PC-3 (cell line): ENCODE measurements around the gene TGFA. TPM values are rescaled to one million over a fixed set of nuclear protein-coding genes. Genes with fewer than 3 reads are reported as not detected.

Source experiments
- ATAC-seq: fragments of 200-7000 bp; cut with Tn5 transposase; 2 replicates; pipeline ENCODE4 v1.9.1; 2020; ENCODE audit warnings: mild to moderate bottlenecking, moderate library complexity
- BruUV-seq: library from RNA; stranded (reverse); fragments of 400-500 nt; replicated peaks from 2 replicates; lab custom pipeline; 2021; lab: Mats Ljungman, UMichigan
- CTCF ChIA-PET: fragments of 300-600 bp; sonication (Branson Sonifier 250); formaldehyde crosslinking; loops from one replicate; lab custom pipeline; 2022; ENCODE audit warnings: antibody characterized with exemption; lab: Charles Lee
- POLR2A ChIA-PET: fragments of 300-600 bp; sonication (Branson Sonifier 250); formaldehyde crosslinking; loops from one replicate; lab custom pipeline; 2022; ENCODE audit warnings: antibody characterized with exemption; ENCODE audit not compliant: unreplicated experiment; lab: Charles Lee
- DNase-seq: peaks from one replicate; pipeline ENCODE4 v3.0.0-alpha.2; 2015
- H2AFZ ChIP-seq: fragments of 300-600 bp; sonication (generic); 2 replicates; pipeline ENCODE4 v1.6.0; 2016; ENCODE audit warnings: antibody characterized with exemption, low read length
- H3F3A ChIP-seq: fragments of 300-600 bp; sonication (generic); one replicate; pipeline ENCODE4 v1.6.0; 2017; ENCODE audit warnings: antibody characterized with exemption, low read length, control low read depth, mild to moderate bottlenecking; ENCODE audit not compliant: unreplicated experiment
- H3K27ac ChIP-seq: fragments of 300-600 bp; sonication (generic); 2 replicates; pipeline ENCODE4 v1.5.1; 2016; ENCODE audit warnings: mild to moderate bottlenecking, low read length
- H3K27me3 ChIP-seq: fragments of 300-600 bp; sonication (generic); 2 replicates; pipeline ENCODE4 v1.6.1; 2016; ENCODE audit warnings: low read length, mixed read lengths
- H3K36me3 ChIP-seq: fragments of 300-600 bp; sonication (generic); 2 replicates; pipeline ENCODE4 v1.6.1; 2016; ENCODE audit warnings: low read depth, mixed run types, low read length, mixed read lengths
- H3K4me1 ChIP-seq: fragments of 300-600 bp; sonication (generic); 2 replicates; pipeline ENCODE4 v1.5.1; 2016; ENCODE audit warnings: low read length; ENCODE audit not compliant: insufficient read depth
- H3K4me2 ChIP-seq: fragments of 300-600 bp; sonication (generic); 2 replicates; pipeline ENCODE4 v1.6.0; 2016; ENCODE audit warnings: low read length
- H3K4me3 ChIP-seq: fragments of 300-600 bp; sonication (generic); 2 replicates; pipeline ENCODE4 v1.5.1; 2016; ENCODE audit warnings: mild to moderate bottlenecking, low read length, mixed read lengths
- H3K79me2 ChIP-seq: fragments of 300-600 bp; sonication (generic); 2 replicates; pipeline ENCODE4 v1.6.1; 2017; ENCODE audit warnings: low read length, mixed read lengths
- H3K9ac ChIP-seq: fragments of 300-600 bp; sonication (generic); 2 replicates; pipeline ENCODE4 v1.6.0; 2016; ENCODE audit warnings: mild to moderate bottlenecking, low read length
- H3K9me2 ChIP-seq: fragments of 300-600 bp; sonication (generic); replicated peaks from 2 replicates; pipeline ENCODE4 v1.6.1; 2016; ENCODE audit warnings: mixed run types, low read length, mixed read lengths
- H3K9me3 ChIP-seq: fragments of 300-600 bp; sonication (generic); 2 replicates; pipeline ENCODE4 v1.6.1; 2016; ENCODE audit warnings: low read length, mixed read lengths
- H4K20me1 ChIP-seq: fragments of 300-600 bp; sonication (generic); 2 replicates; pipeline ENCODE4 v1.6.1; 2016; ENCODE audit warnings: low read length, mixed read lengths
- EZH2 ChIP-seq: fragments of 300-600 bp; sonication (generic); IDR thresholded peaks from one replicate; pipeline ENCODE4 v1.6.1; 2017; ENCODE audit warnings: antibody characterized with exemption, mild to moderate bottlenecking, low read length; ENCODE audit not compliant: unreplicated experiment
- EZH2phosphoT487 ChIP-seq: fragments of 300-600 bp; sonication (generic); IDR thresholded peaks from 2 replicates; pipeline ENCODE4 v1.6.1; 2018; ENCODE audit warnings: mild to moderate bottlenecking, antibody characterized with exemption, low read length, borderline replicate concordance
- intact Hi-C: fragments of 100-400 bp; cut with micrococcal nuclease; formaldehyde crosslinking; loops from 2 replicates; pipeline ENCODE4 v1.9.0; 2023
- total RNA-seq: library from RNA; depleted of rRNA; stranded (reverse); fragments of >200 nt; gene quantifications from 2 replicates; pipeline ENCODE4 v1.2.3, GENCODE V29; 2014
- TF ChIP-seq, protein P1 (sequence below): fragments of 300-600 bp; sonication (generic); conservative IDR thresholded peaks from 2 replicates; pipeline ENCODE4 v1.5.1; 2017; ENCODE audit warnings: antibody characterized with exemption, low read depth, mild to moderate bottlenecking, low read length

The TGFA gene
- total RNA-seq, 1 experiment from 2014 or later = 45.0 TPM

DNA sequence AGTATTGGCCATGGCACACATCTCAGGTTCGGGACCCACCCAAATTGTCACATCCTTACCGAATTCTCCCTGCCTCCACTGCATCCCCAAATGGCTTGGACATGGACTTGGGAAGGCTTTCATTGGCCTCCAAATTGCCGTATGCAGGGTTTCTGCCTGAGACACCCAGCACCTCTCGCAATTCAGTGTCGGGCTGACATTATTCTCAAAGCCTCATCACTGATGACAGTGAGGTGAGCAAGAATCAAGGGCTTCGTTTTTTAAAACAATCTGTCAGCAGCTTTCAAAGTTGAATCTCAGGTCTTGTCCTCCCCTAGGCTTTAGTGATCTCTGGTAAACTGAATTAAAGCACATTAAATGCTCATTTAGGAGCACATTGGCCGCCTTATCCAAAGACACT lies 29.5 kb upstream of the TGFA start:
- no peak overlapping the region for H3K27ac ChIP-seq
- H3F3A ChIP-seq = no peaks in the 10 kb centered on the region
- ATAC-seq (no peak), DNase-seq (no peak)
- no peaks in the 10 kb centered on the region for H3K4me1 ChIP-seq
- intact Hi-C loops = no loop called here
- TF ChIP-seq EZH2phosphoT487 = no peak
- TF ChIP-seq, protein P1, sequence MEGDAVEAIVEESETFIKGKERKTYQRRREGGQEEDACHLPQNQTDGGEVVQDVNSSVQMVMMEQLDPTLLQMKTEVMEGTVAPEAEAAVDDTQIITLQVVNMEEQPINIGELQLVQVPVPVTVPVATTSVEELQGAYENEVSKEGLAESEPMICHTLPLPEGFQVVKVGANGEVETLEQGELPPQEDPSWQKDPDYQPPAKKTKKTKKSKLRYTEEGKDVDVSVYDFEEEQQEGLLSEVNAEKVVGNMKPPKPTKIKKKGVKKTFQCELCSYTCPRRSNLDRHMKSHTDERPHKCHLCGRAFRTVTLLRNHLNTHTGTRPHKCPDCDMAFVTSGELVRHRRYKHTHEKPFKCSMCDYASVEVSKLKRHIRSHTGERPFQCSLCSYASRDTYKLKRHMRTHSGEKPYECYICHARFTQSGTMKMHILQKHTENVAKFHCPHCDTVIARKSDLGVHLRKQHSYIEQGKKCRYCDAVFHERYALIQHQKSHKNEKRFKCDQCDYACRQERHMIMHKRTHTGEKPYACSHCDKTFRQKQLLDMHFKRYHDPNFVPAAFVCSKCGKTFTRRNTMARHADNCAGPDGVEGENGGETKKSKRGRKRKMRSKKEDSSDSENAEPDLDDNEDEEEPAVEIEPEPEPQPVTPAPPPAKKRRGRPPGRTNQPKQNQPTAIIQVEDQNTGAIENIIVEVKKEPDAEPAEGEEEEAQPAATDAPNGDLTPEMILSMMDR = no peak
- TF ChIP-seq EZH2 = no peak
- ChIA-PET POLR2A (no interaction called here), CTCF (no interaction called here)
- H3K9ac ChIP-seq = no peak overlapping the region
- H3K9me3 ChIP-seq = no peaks in the 10 kb centered on the region
- H2AFZ ChIP-seq = no peak overlapping the region
- no peak overlapping the region for H3K4me3 ChIP-seq
- no peaks in the 10 kb centered on the region for H3K36me3 ChIP-seq
- H3K4me2 ChIP-seq = no peak overlapping the region
- no peaks in the 10 kb centered on the region for H3K9me2 ChIP-seq
- BruUV-seq = no TSS peak
- H3K79me2 ChIP-seq = no peaks in the 10 kb centered on the region
- no peaks in the 10 kb centered on the region for H3K27me3 ChIP-seq
- no peaks in the 10 kb centered on the region for H4K20me1 ChIP-seq

DNA sequence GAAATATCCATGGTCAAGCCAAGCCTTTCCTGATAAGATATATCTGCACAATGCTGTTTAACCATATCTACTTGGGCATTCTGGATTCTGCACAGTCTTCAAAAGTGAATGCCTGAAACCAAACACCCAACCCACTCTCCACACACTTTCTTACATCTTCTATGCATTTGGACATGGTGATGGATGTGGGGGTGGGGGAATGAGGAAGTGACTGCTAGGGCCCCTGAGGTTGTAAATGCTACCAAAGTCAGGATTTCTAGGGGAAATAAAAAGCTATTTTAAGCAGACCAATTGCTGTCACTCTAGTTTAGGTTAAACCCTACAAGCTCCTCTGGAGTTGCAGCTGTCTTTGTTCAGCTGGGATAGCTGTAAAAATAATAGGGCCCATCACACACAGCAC lies 26.7 kb upstream of the TGFA start:
- TF ChIP-seq, protein P1 = no peak
- TF ChIP-seq EZH2 (no peak), EZH2phosphoT487 (no peak)
- H3K79me2 ChIP-seq = no peaks in the 10 kb centered on the region
- no peak for DNase-seq
- BruUV-seq = no TSS peak
- no peak overlapping the region for H2AFZ ChIP-seq
- H3K36me3 ChIP-seq = no peaks in the 10 kb centered on the region
- H3K4me1 ChIP-seq = no peaks in the 10 kb centered on the region
- no peaks in the 10 kb centered on the region for H3F3A ChIP-seq
- intact Hi-C loops = no loop called here
- no peak overlapping the region for H3K4me3 ChIP-seq
- no peaks in the 10 kb centered on the region for H3K9me2 ChIP-seq
- H3K9me3 ChIP-seq = no peaks in the 10 kb centered on the region
- no peak overlapping the region for H3K27ac ChIP-seq
- POLR2A ChIA-PET = no interaction called here
- CTCF ChIA-PET = no interaction called here
- H4K20me1 ChIP-seq = no peaks in the 10 kb centered on the region
- no peak overlapping the region for H3K4me2 ChIP-seq
- H3K27me3 ChIP-seq = no peaks in the 10 kb centered on the region
- no peak for ATAC-seq
- no peak overlapping the region for H3K9ac ChIP-seq

DNA sequence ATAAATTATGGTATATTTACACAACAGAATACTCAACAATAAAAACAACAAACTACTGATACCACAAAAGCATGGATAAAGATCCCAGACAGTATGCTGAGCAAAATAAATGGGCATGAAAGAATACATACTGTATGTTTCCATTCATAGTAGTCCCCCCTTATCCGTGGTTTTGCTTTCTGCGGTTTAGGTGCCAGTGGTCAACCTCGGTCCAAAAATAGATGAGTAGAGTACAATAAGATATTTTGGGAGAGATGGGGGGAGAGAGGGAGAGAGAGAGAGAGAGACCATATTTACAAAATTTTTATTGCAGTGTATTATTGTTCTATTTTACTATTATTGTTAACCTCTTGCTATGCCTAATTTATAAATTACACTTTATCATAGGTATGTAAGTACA lies 21.0 kb upstream of the TGFA start:
- ChIA-PET POLR2A (interaction anchor here (0.6 kb wide), 1 partner anchor 1477 kb away, joined by 6 read pairs; no protein-coding TSS in a partner anchor), CTCF (no interaction called here)
- intact Hi-C loops = no loop called here

More for the DNA sequence above, 21.0 kb upstream of the TGFA start:
- TF ChIP-seq, protein P1 = no peak
- TF ChIP-seq EZH2 (no peak), EZH2phosphoT487 (no peak)
- Histone ChIP-seq H3K9me3 (no peaks in the 10 kb centered on the region), H4K20me1 (no peaks in the 10 kb centered on the region), H3K27ac (no peak overlapping the region), H3K79me2 (no peaks in the 10 kb centered on the region), H3F3A (no peaks in the 10 kb centered on the region), H3K27me3 (no peaks in the 10 kb centered on the region), H2AFZ (no peak overlapping the region), H3K9ac (no peak overlapping the region), H3K36me3 (no peaks in the 10 kb centered on the region), H3K4me3 (no peak overlapping the region), H3K4me1 (peaks cover 6% of the 10 kb centered on the region; the same call in 1 of the 2 replicates), H3K9me2 (no peaks in the 10 kb centered on the region), H3K4me2 (no peak overlapping the region)
- BruUV-seq = no TSS peak
- ATAC-seq (no peak), DNase-seq (no peak)
